Coronary artery (tissue), 2 donors: ENCODE measurements around the gene WDR3.

Experiments
- DNase-seq: peaks from one replicate; pipeline ENCODE4 v3.0.0-alpha.2; 2017; ENCODE audit warnings: low spot score
- H3K27ac ChIP-seq, 2 donors: fragments of 200-600 bp; sonication (generic); one replicate each; pipeline ENCODE4 v1.5.1; 2016 to 2019
- H3K4me3 ChIP-seq: fragments of 200-600 bp; sonication (generic); 2 replicates; pipeline ENCODE4 v1.5.1; 2016; ENCODE audit warnings: mild to moderate bottlenecking, moderate library complexity
- CTCF ChIP-seq: fragments of 200-600 bp; sonication (generic); IDR thresholded peaks from one replicate; pipeline ENCODE4 v1.5.1; 2019; ENCODE audit warnings: antibody characterized with exemption

WDR3 gene

DNA sequence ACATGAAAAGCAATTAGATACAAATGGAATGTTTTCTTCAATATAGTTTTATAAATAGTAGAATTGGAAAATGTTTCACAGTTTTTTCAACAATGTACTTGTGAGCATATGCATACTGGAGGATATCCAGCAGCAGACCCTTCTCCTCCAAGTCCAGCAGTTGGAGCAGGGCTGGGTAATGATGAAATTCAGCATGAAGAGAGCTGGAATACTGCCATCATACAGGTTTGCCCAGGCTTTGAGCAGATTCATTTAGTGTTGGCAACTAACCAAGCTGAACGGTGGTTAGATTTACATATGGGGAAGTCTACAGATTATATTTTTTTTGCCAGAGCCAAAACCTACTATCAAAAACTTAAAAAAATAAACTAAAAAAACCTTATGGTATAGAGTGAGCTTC is 38.3 kb downstream of the WDR3 start:
- TF ChIP-seq CTCF: no peak
- Histone ChIP-seq H3K27ac (no peak overlapping the region), H3K4me3 (no peak overlapping the region)
- no peak for DNase-seq

- no peak for DNase-seq
- no peak overlapping the region for H3K27ac ChIP-seq
- no peak overlapping the region for H3K4me3 ChIP-seq
- no peak for TF ChIP-seq CTCF
Observed at GRCh38 chr1:117970252-117970651, 40.7 kb downstream of the WDR3 start.

DNA sequence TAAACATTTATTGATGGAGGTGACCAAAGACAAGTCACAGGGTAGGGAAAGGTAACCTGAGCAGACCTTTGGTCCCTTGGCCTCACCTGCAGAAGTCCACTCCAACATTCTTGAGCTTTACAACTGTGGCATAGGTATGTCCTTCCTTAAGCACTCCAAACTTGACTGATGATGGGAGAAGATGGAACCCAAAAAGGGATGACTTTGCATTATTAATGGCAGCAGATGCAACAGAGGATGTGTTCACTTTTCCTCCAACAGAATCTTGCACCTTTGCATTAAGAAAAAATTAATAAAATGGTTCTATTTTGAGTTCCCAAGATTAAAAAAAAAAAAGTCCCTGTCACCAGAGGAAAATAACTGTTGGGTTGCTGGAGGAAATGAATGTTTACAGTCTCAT is 42.2 kb downstream of the WDR3 start:
- DNase-seq: no peak
- H3K27ac ChIP-seq: no peak overlapping the region
- H3K4me3 ChIP-seq: no peak overlapping the region
- no peak for TF ChIP-seq CTCF

GRCh38 chr1:117976381-117976780 is 46.8 kb downstream of the WDR3 start:
- DNase-seq: no peak
- Histone ChIP-seq H3K4me3 (no peak overlapping the region), H3K27ac (no peak overlapping the region)
- TF ChIP-seq CTCF: no peak

GRCh38 chr1:117981455-117982192 is 52.1 kb downstream of the WDR3 start:
- DNase-seq: no peak
- Histone ChIP-seq H3K27ac (no peak overlapping the region), H3K4me3 (no peak overlapping the region)
- no peak for TF ChIP-seq CTCF

DNA sequence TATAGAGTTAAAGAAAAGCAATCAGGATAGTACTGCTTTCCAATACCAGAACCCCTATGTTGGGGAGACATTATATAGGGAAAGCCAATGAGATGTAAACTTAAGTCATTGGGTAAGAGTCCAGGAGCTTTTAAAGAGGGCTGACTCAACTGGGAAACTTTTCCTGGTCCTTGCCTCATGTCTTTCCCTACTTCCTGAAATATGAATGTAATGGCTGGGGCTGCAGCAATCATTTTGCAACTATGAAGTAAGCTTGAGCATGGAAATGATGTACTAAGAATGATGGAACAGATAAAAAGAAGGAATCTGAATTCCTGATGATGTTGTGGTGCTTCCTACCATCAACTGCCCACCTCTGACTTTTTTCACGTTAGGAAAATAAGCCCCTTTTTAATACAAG is 55.7 kb downstream of the WDR3 start:
- no peak for DNase-seq
- Histone ChIP-seq H3K4me3 (no peak overlapping the region), H3K27ac (no peak overlapping the region)
- TF ChIP-seq CTCF: no peak

- no peak for DNase-seq
- Histone ChIP-seq H3K4me3 (no peak overlapping the region), H3K27ac (no peak overlapping the region)
- TF ChIP-seq CTCF: no peak
Observed at GRCh38 chr1:117985973-117986372, 56.4 kb downstream of the WDR3 start.
